Endothelial cell of umbilical vein (primary cell): ENCODE results near the gene JPH2. TPM values are rescaled to one million over a fixed set of nuclear protein-coding genes. Genes with fewer than 3 reads are reported as not detected.

ENCODE experiments used
- BruUV-seq: library from RNA; stranded (reverse); fragments of 400-500 nt; replicated peaks from 2 replicates; lab custom pipeline; 2021; lab: Mats Ljungman, UMichigan
- CTCF ChIA-PET: fragments of 300-600, 350-600 bp; sonication (Branson Sonifier 250); formaldehyde crosslinking; loops from one replicate; lab custom pipeline; 2021; ENCODE audit warnings: antibody characterized with exemption, inconsistent platforms; lab: Charles Lee
- POLR2A ChIA-PET: fragments of 300-600, 350-600 bp; sonication (Branson Sonifier 250); formaldehyde crosslinking; loops from one replicate; lab custom pipeline; 2021; ENCODE audit warnings: antibody characterized with exemption, inconsistent platforms; lab: Charles Lee
- DNase-seq: peaks from one replicate; pipeline ENCODE4 v3.0.0-alpha.2; 2011; ENCODE audit warnings: low read depth, low spot score
- FAIRE-seq: peaks from 2 replicates; lab custom pipeline; 2011; peaks lifted over from hg19 to GRCh38; lab: Jason Lieb, UNC
- H2AFZ ChIP-seq: 2 replicates; pipeline ENCODE4 v1.6.0; 2012; ENCODE audit warnings: low read depth, low read length, control low read depth, inconsistent platforms
- H3K27ac ChIP-seq: 2 replicates; pipeline ENCODE4 v1.5.1; 2011; ENCODE audit warnings: low read depth, mild to moderate bottlenecking, control low read depth, low read length, moderate library complexity; ENCODE audit not compliant: insufficient read depth
- H3K27me3 ChIP-seq, 2 experiments: 2 replicates each; pipeline versions ENCODE4 v1.6.0 to v1.6.1; 2011; ENCODE audit warnings: low read length in 2 of 2, mixed read lengths in 1 of 2; ENCODE audit not compliant: control insufficient read depth in 2 of 2, insufficient read depth in 2 of 2
- H3K36me3 ChIP-seq, 2 experiments: 2 replicates in 1 of 2; 3 replicates in 1 of 2; pipeline ENCODE4 v1.5.1; 2011; ENCODE audit warnings: low read length in 2 of 2, mild to moderate bottlenecking in 1 of 2, moderate library complexity in 1 of 2; ENCODE audit not compliant: control insufficient read depth in 2 of 2, insufficient read depth in 2 of 2; ENCODE audit errors: extremely low read depth in 1 of 2
- H3K4me1 ChIP-seq: 3 replicates; pipeline ENCODE4 v1.5.1; 2011; ENCODE audit warnings: mild to moderate bottlenecking, low read length; ENCODE audit not compliant: control insufficient read depth, insufficient read depth; ENCODE audit errors: extremely low read depth
- H3K4me2 ChIP-seq: 2 replicates; pipeline ENCODE4 v1.6.1; 2011; ENCODE audit warnings: low read length, control low read depth, mixed read lengths; ENCODE audit not compliant: insufficient read depth
- H3K4me3 ChIP-seq, 3 experiments: fragments of 200-600 bp in 1 of 3; sonication (generic), shearing (Covaris generic) in 1 of 3; replicated peaks in 1 of 3; 2 replicates each; pipeline ENCODE4 v1.5.1; 2011 to 2016; ENCODE audit warnings: control low read depth in 3 of 3, low read length in 3 of 3, mild to moderate bottlenecking in 2 of 3, inconsistent platforms in 1 of 3, low read depth in 1 of 3, moderate library complexity in 1 of 3; ENCODE audit not compliant: insufficient read depth in 1 of 3
- H3K79me2 ChIP-seq: 2 replicates; pipeline ENCODE4 v1.6.0; 2012; ENCODE audit warnings: low read length, inconsistent platforms; ENCODE audit not compliant: control insufficient read depth, insufficient read depth
- H3K9ac ChIP-seq: replicated peaks from 2 replicates; pipeline ENCODE3; 2011; ENCODE audit warnings: low read length, control low read depth; ENCODE audit not compliant: insufficient read depth; ENCODE audit errors: extremely low read depth
- H3K9me1 ChIP-seq: replicated peaks from 3 replicates; pipeline ENCODE4 v1.6.0; 2011; ENCODE audit warnings: mild to moderate bottlenecking, low read length; ENCODE audit not compliant: control insufficient read depth, insufficient read depth; ENCODE audit errors: extremely low read depth
- H3K9me3 ChIP-seq: replicated peaks from 2 replicates; pipeline ENCODE4 v1.5.1; 2012; ENCODE audit warnings: low read length, inconsistent platforms; ENCODE audit not compliant: control insufficient read depth, insufficient read depth
- H4K20me1 ChIP-seq: replicated peaks from 2 replicates; pipeline ENCODE3; 2011; ENCODE audit warnings: mild to moderate bottlenecking, low read length; ENCODE audit not compliant: control insufficient read depth, insufficient read depth; ENCODE audit errors: extremely low read depth
- FOS ChIP-seq: IDR thresholded peaks from 2 replicates; pipeline ENCODE4 v1.6.1; 2011; ENCODE audit warnings: mild to moderate bottlenecking, low read length, moderate library complexity, borderline replicate concordance; ENCODE audit not compliant: insufficient read depth
- MYC ChIP-seq: IDR thresholded peaks from one replicate; pipeline ENCODE4 v1.6.1; 2011; ENCODE audit warnings: mild to moderate bottlenecking, low read depth, low read length
- POLR2A ChIP-seq: IDR thresholded peaks from 2 replicates; pipeline ENCODE4 v1.6.1; 2012; ENCODE audit warnings: low read depth, mild to moderate bottlenecking, control low read depth, low read length
- dilution Hi-C: fragments of 300-500 bp; cut with MboI; formaldehyde crosslinking; loops from one replicate; pipeline ENCODE4 v1.15.0; 2019; ENCODE audit warnings: low sequenced_read_pairs; ENCODE audit not compliant: extremely low pct_ligation_motif_present
- intact Hi-C: fragments of 100-400 bp; cut with micrococcal nuclease; formaldehyde crosslinking; loops from one replicate; pipeline ENCODE4 v1.10.0; 2022
- polyA plus RNA-seq, 4 experiments: library from polyadenylated mRNA; depleted of rRNA in 3 of 4; stranded (reverse) in 3 of 4; unstranded in 1 of 4; fragments of >200 nt; gene quantifications; 2 replicates each; pipeline versions ENCODE4 v1.2.1 to v1.2.3, GENCODE V29; 2011 to 2012; ENCODE audit warnings: missing spikeins in 1 of 4
- total RNA-seq: library from RNA; stranded (reverse); gene quantifications from 2 replicates; pipeline ENCODE4 v1.2.3, GENCODE V29; 2021

JPH2 gene
- total and polyA plus RNA-seq, 2 donors (not counting 3 experiments of a cell fraction or from before 2014, with no cell fraction given): not detected

DNA sequence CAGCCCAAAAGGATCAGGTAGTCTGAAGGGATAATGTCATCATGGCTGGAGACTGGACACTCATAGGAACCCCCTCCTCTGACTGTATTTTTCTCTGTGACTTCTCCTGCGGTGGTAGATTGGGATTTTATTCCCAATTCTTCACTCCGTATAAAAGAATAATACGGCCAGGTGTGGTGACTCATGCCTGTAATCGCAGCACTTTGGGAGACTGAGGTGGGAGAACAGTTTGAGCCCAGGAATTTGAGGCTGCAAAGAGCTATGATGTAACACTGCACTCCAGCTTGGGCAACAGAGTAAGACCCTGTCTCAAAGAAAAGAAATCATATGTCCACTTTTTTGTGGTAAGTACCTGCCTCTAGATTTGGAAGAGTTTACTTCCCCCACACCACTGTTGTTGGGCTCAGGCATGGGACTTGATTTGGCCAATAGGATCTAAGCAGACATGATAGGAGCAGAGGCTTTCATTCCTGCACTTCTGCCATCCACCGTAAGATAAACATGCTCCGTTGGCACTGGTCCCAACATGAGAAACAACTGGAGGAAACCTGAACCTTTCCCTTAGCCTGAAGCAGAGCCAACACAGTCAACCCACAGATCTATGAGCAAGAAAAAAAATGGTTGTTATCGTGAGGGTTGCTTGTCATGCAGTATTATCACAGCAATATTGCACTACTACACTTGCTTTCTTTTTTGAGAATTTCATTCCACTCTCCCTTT, 82.0 kb downstream of the JPH2 start:
- Histone ChIP-seq H3K9ac (no peak overlapping the region), H3K9me3 (no peaks in the 10 kb centered on the region), H3K4me3 (no peak overlapping the region), H3K27me3 (peaks cover 11 to 33% of the 10 kb centered on the region in 2 experiments), H2AFZ (no peak overlapping the region), H3K36me3 (no peaks in the 10 kb centered on the region), H3K79me2 (no peaks in the 10 kb centered on the region), H4K20me1 (no peaks in the 10 kb centered on the region), H3K4me1 (no peaks in the 10 kb centered on the region), H3K9me1 (no peaks in the 10 kb centered on the region), H3K4me2 (no peak overlapping the region), H3K27ac (no peak overlapping the region)
- CTCF ChIA-PET: no interaction called here
- TF ChIP-seq MYC: no peak
- POLR2A ChIA-PET: no interaction called here
- dilution Hi-C loops (no loop called here), intact Hi-C loops (no loop called here)
- FAIRE-seq (peak; percentile 76), DNase-seq (peak; percentile 68)
- BruUV-seq: no TSS peak

- dilution Hi-C loops: no loop called here
- DNase-seq: no peak
- Histone ChIP-seq H3K9ac (no peak overlapping the region), H3K9me3 (no peaks in the 10 kb centered on the region), H4K20me1 (no peaks in the 10 kb centered on the region), H3K27me3 (peaks cover 11 to 32% of the 10 kb centered on the region in 2 experiments), H3K9me1 (no peaks in the 10 kb centered on the region), H3K27ac (no peak overlapping the region), H3K79me2 (no peaks in the 10 kb centered on the region), H3K4me1 (no peaks in the 10 kb centered on the region), H3K36me3 (no peaks in the 10 kb centered on the region), H3K4me2 (no peak overlapping the region), H2AFZ (no peak overlapping the region), H3K4me3 (no peak overlapping the region)
- ChIA-PET POLR2A (no interaction called here), CTCF (no interaction called here)
- intact Hi-C loops: no loop called here
- BruUV-seq: no TSS peak
- TF ChIP-seq FOS: no peak
- TF ChIP-seq POLR2A: no peak
- no peak for FAIRE-seq
These were observed 84.4 kb downstream of the JPH2 start for GRCh38 chr20:44102582-44102981.
